ENCODE data around the gene SEC22C. TPM values are rescaled to one million over a fixed set of nuclear protein-coding genes. Genes with fewer than 3 reads are reported as not detected.
"Not testable (repeated sequence)": the region's sequence is repeated elsewhere in the genome, so short reads cannot be mapped to it uniquely, and the experiment has no call there.

SEC22C gene
- total RNA-seq, 1 donor from 2014 or later, result 37.5 TPM

DNA sequence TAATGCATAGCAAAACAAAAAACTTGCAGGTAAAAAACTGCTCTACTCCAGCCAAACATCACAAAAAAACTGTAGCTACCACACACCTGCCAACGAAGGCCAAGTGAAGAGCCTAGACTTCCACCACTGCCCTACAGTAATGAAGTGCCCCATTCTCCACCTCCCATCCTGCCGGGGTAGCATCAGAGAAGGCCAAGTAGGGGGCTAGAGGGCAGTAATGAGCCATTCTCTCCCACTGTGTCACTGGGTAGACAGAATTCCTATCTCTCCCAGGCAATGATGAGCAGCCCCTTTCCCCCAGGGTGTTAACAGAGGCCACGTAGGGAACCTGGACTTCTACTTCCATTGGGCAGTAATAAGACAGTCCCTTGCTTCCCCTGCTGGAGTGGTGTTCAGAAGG lies 9.5 kb downstream of the SEC22C start:
- peaks cover 21% of the 10 kb centered on the region for H3K4me1 Mint-ChIP-seq (ENCODE audit: low read depth)
- peaks cover 18% of the 10 kb centered on the region for H3K9me3 Mint-ChIP-seq
- no peak overlapping the region for H3K4me3 Mint-ChIP-seq
- intact Hi-C loops (cut with micrococcal nuclease), result loop anchor here (2.0 kb wide), 1 partner anchor 173 kb away; no protein-coding TSS in a partner anchor
- H3K27ac Mint-ChIP-seq, result no peak overlapping the region
- no peaks in the 10 kb centered on the region for H3K27me3 Mint-ChIP-seq (ENCODE audit: insufficient read depth)
- DNase-seq (ENCODE audit: low spot score), result no peak
- H3K36me3 Mint-ChIP-seq (ENCODE audit: low read depth), result peaks cover 54% of the 10 kb centered on the region

- no peak for DNase-seq (ENCODE audit: low spot score)
- intact Hi-C loops (cut with micrococcal nuclease), result no loop called here
- Mint-ChIP-seq H3K9me3 (peaks cover 10% of the 10 kb centered on the region), H3K4me3 (no peak overlapping the region), H3K27me3 (ENCODE audit: insufficient read depth) (no peaks in the 10 kb centered on the region), H3K27ac (no peak overlapping the region), H3K36me3 (ENCODE audit: low read depth) (peaks cover 48% of the 10 kb centered on the region), H3K4me1 (ENCODE audit: low read depth) (peaks cover 18% of the 10 kb centered on the region)
Observed at GRCh38 chr3:42569593-42570142, 12.1 kb downstream of the SEC22C start.

DNA sequence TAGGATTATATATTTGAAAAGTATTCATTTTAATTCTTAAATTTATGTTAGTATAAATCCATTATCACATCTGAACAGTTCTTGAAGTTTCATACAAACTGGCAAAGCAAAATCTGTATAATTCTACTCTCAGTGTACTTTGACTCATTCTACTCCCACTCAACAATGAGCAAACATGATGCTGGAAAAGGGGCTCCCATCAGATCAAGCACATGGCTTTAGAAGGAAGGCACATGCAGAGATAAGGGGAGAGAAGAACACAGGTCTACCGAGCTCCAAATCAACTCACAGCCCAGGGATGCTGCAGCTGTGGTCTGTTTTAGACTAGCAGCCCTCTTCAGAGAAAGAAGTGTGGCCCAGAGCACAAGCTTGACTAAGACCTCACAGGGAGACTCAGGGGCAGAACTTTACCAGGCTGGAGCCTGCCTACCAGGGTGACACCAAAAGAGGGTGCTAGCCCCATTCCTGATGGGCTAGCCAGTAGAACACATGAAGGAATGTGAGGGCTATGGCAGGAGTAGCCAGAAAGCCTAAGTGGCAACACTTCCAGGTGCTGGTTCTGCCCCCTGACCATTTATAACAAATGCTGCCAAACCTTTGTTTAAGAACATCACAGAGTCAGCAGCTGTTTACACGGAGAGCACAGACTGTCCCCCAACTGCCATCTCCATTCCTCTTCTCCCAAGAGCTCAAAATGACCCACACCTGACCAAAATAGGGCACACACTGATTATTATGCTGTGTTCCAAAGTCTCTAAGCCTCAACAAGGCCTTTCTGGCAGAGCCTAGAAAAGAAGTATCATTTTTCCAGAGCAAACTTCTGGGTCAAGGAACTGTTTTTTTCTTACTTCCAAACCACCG lies 19.5 kb downstream of the SEC22C start:
- peaks cover 34% of the 10 kb centered on the region for H3K36me3 Mint-ChIP-seq (ENCODE audit: low read depth)
- no peaks in the 10 kb centered on the region for H3K9me3 Mint-ChIP-seq
- intact Hi-C loops (cut with micrococcal nuclease), result no loop called here
- no peaks in the 10 kb centered on the region for H3K27me3 Mint-ChIP-seq (ENCODE audit: insufficient read depth)
- DNase-seq (ENCODE audit: low spot score), result no peak
- no peak overlapping the region for H3K4me3 Mint-ChIP-seq
- H3K4me1 Mint-ChIP-seq (ENCODE audit: low read depth), result peaks cover 17% of the 10 kb centered on the region
- peak overlapping the region; percentile 82 for H3K27ac Mint-ChIP-seq

- no peaks in the 10 kb centered on the region for H3K27me3 Mint-ChIP-seq (ENCODE audit: insufficient read depth)
- peaks cover 33% of the 10 kb centered on the region for H3K36me3 Mint-ChIP-seq (ENCODE audit: low read depth)
- DNase-seq (ENCODE audit: low spot score), result no peak
- H3K9me3 Mint-ChIP-seq, result no peaks in the 10 kb centered on the region
- H3K4me1 Mint-ChIP-seq (ENCODE audit: low read depth), result peaks cover 45% of the 10 kb centered on the region
- no peak overlapping the region for H3K4me3 Mint-ChIP-seq
- intact Hi-C loops (cut with micrococcal nuclease), result no loop called here
- no peak overlapping the region for H3K27ac Mint-ChIP-seq
Observed at GRCh38 chr3:42557854-42558253, 23.9 kb downstream of the SEC22C start.

DNA sequence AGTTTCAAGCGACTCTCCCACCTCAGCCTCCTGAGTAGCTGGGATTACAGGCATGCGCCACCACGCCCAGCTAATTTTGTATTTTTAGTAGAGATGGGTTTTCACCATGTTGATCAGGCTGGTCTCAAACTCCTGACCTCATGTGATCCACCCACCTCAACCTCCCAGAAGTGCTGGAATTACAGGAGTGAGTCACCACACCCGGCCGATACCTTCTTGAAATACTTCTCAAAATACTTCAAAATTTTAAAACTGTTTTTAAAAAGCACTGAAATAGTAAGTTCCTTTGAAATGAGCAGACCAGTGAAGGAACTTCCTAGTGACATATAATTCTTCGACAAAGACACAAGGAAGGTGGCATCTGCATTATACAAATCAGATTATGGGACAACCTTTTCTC lies 24.9 kb downstream of the SEC22C start:
- DNase-seq (ENCODE audit: low spot score); H3K27me3 Mint-ChIP-seq (ENCODE audit: insufficient read depth); H3K9me3 Mint-ChIP-seq: not testable (repeated sequence)
- Mint-ChIP-seq H3K36me3 (ENCODE audit: low read depth) (peaks cover 35% of the 10 kb centered on the region), H3K4me1 (ENCODE audit: low read depth) (peaks cover 41% of the 10 kb centered on the region), H3K4me3 (peak overlapping the region; percentile 52), H3K27ac (peak overlapping the region; percentile 94)
- intact Hi-C loops (cut with micrococcal nuclease), result loop anchor here (1.0 kb wide), 3 partner anchors 25 to 81 kb away; partner anchors contain the start of gene NKTR

DNA sequence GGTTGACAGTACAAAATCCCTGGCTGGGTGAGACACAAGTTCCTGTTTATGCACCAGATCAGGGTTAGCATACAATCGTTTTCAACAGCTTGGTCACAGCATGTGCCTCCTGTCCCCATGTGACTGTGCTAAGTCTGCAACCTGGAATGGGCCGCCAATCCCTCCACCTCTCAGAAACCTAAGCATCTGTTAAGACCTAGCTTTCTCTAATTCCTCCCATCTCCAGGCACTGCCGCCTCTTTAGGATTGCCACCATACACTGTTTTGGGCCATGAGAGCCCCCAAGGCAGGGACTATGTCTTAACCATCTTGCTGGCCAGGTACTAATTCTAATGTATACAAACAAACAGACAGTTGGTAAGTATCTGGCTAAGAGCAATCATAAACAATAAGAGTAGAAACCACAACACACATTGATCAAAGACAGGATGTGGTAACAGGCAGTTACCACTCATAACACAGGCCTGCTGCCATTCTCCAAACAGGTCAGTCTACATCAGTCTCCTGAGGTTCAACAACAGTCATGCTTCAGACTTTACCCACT lies 25.6 kb downstream of the SEC22C start:
- Mint-ChIP-seq H3K4me1 (ENCODE audit: low read depth) (peaks cover 41% of the 10 kb centered on the region), H3K36me3 (ENCODE audit: low read depth) (peaks cover 38% of the 10 kb centered on the region), H3K27ac (peak overlapping the region; percentile 94), H3K9me3 (no peaks in the 10 kb centered on the region), H3K4me3 (peak overlapping the region; percentile 52), H3K27me3 (ENCODE audit: insufficient read depth) (no peaks in the 10 kb centered on the region)
- intact Hi-C loops (cut with micrococcal nuclease), result loop anchor here (1.0 kb wide), 3 partner anchors 26 to 82 kb away; partner anchors contain the start of gene NKTR
- peak; percentile 52 for DNase-seq (ENCODE audit: low spot score)

- H3K4me1 Mint-ChIP-seq (ENCODE audit: low read depth), result peaks cover 39% of the 10 kb centered on the region
- H3K27ac Mint-ChIP-seq, result no peak overlapping the region
- peaks cover 35% of the 10 kb centered on the region for H3K36me3 Mint-ChIP-seq (ENCODE audit: low read depth)
- H3K9me3 Mint-ChIP-seq, result no peaks in the 10 kb centered on the region
- DNase-seq (ENCODE audit: low spot score), result no peak
- H3K4me3 Mint-ChIP-seq, result no peak overlapping the region
- intact Hi-C loops (cut with micrococcal nuclease), result no loop called here
- no peaks in the 10 kb centered on the region for H3K27me3 Mint-ChIP-seq (ENCODE audit: insufficient read depth)
Observed at GRCh38 chr3:42552830-42553229, 28.9 kb downstream of the SEC22C start.

- no peak for DNase-seq (ENCODE audit: low spot score)
- Mint-ChIP-seq H3K36me3 (ENCODE audit: low read depth) (peaks cover 29% of the 10 kb centered on the region), H3K4me3 (no peak overlapping the region), H3K27me3 (ENCODE audit: insufficient read depth) (no peaks in the 10 kb centered on the region), H3K4me1 (ENCODE audit: low read depth) (peaks cover 15% of the 10 kb centered on the region), H3K9me3 (no peaks in the 10 kb centered on the region), H3K27ac (no peak overlapping the region)
- intact Hi-C loops (cut with micrococcal nuclease), result no loop called here
Observed at GRCh38 chr3:42550250-42550649, 31.5 kb downstream of the SEC22C start.

GRCh38 chr3:42549131-42549530 lies 32.6 kb downstream of the SEC22C start:
- Mint-ChIP-seq H3K4me1 (ENCODE audit: low read depth) (peaks cover 9% of the 10 kb centered on the region), H3K36me3 (ENCODE audit: low read depth) (peaks cover 26% of the 10 kb centered on the region), H3K27ac (no peak overlapping the region), H3K9me3 (no peaks in the 10 kb centered on the region), H3K4me3 (no peak overlapping the region), H3K27me3 (ENCODE audit: insufficient read depth) (no peaks in the 10 kb centered on the region)
- intact Hi-C loops (cut with micrococcal nuclease), result no loop called here
- no peak for DNase-seq (ENCODE audit: low spot score)

- Mint-ChIP-seq H3K36me3 (ENCODE audit: low read depth) (peaks cover 14% of the 10 kb centered on the region), H3K9me3 (no peaks in the 10 kb centered on the region), H3K27ac (no peak overlapping the region), H3K27me3 (ENCODE audit: insufficient read depth) (no peaks in the 10 kb centered on the region), H3K4me1 (ENCODE audit: low read depth) (no peaks in the 10 kb centered on the region), H3K4me3 (no peak overlapping the region)
- intact Hi-C loops (cut with micrococcal nuclease), result loop anchor here (1.0 kb wide), 1 partner anchor 45 kb away; the partner anchor contains the start of gene VIPR1
- peak; percentile 41 for DNase-seq (ENCODE audit: low spot score)
Observed at GRCh38 chr3:42547401-42547945, 34.3 kb downstream of the SEC22C start.

GRCh38 chr3:42546691-42547213 lies 35.0 kb downstream of the SEC22C start:
- no peaks in the 10 kb centered on the region for H3K27me3 Mint-ChIP-seq (ENCODE audit: insufficient read depth)
- H3K27ac Mint-ChIP-seq, result no peak overlapping the region
- no peak for DNase-seq (ENCODE audit: low spot score)
- H3K4me3 Mint-ChIP-seq, result no peak overlapping the region
- intact Hi-C loops (cut with micrococcal nuclease), result loop anchor here (1.0 kb wide), 1 partner anchor 44 kb away; the partner anchor contains the start of gene VIPR1
- no peaks in the 10 kb centered on the region for H3K9me3 Mint-ChIP-seq
- H3K4me1 Mint-ChIP-seq (ENCODE audit: low read depth), result no peaks in the 10 kb centered on the region
- H3K36me3 Mint-ChIP-seq (ENCODE audit: low read depth), result peaks cover 10% of the 10 kb centered on the region

DNA sequence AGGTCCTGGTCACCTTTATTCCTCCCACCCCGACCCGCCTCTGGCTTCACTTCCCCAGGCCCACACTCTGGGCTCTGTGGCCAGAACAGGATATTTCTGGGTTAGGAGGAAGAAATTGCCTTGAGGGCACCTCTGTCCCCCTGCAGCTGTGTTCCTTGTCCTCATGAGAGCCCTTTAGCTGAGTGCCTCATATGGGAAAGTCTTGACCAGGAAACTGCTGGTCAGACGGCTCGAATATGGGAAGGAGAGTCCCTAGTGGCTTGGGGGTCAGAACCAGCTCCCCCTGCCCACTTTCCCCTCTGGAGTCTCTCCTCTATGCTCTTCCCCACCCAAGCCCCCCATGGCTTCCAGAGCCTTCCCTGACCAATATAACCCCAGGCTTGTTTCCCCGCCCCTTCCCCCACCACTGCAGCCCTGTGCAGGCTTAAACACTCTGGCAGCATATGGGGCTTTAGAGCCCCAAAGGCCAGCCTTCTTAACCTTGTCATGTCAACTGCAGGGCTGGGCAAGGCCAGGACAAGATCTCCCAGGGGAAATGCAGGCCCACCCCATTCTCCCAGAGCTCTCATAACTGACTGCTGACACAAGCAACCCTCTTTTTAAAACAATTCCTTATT lies 36.4 kb downstream of the SEC22C start:
- intact Hi-C loops (cut with micrococcal nuclease), result no loop called here
- DNase-seq (ENCODE audit: low spot score), result no peak
- H3K36me3 Mint-ChIP-seq (ENCODE audit: low read depth), result peaks cover 4% of the 10 kb centered on the region
- H3K4me1 Mint-ChIP-seq (ENCODE audit: low read depth), result no peaks in the 10 kb centered on the region
- H3K4me3 Mint-ChIP-seq, result no peak overlapping the region
- no peak overlapping the region for H3K27ac Mint-ChIP-seq
- H3K27me3 Mint-ChIP-seq (ENCODE audit: insufficient read depth), result no peaks in the 10 kb centered on the region
- no peaks in the 10 kb centered on the region for H3K9me3 Mint-ChIP-seq
